ENCODE measurements around the gene RNF8. TPM values are rescaled to one million over a fixed set of nuclear protein-coding genes. Genes with fewer than 3 reads are reported as not detected.

The RNF8 gene
- total RNA-seq, 3 donors from 2014 or later (not counting 1 experiment from before 2014, with no cell fraction given): 11.4 to 18.2 (median 14.0) TPM

DNA sequence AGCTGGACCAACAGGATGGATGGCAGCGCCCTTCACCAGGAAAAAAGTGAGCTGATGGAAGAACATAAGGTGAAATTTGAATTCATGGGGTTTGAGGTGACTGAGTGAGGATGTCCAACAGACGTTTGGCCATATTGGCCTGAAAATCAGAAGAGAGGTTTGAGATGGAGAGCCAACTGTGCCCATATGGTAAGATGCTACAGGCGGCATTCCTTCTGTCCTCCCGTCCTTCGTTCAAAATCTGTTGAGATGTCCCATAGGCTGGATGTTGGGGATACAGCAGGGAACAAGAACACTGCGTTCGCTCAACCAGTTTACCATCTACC is 78.8 kb downstream of the RNF8 start:
- peak overlapping the region; percentile 55 for H3K4me3 ChIP-seq (ENCODE audit: low read length)
- TF ChIP-seq, protein P1, sequence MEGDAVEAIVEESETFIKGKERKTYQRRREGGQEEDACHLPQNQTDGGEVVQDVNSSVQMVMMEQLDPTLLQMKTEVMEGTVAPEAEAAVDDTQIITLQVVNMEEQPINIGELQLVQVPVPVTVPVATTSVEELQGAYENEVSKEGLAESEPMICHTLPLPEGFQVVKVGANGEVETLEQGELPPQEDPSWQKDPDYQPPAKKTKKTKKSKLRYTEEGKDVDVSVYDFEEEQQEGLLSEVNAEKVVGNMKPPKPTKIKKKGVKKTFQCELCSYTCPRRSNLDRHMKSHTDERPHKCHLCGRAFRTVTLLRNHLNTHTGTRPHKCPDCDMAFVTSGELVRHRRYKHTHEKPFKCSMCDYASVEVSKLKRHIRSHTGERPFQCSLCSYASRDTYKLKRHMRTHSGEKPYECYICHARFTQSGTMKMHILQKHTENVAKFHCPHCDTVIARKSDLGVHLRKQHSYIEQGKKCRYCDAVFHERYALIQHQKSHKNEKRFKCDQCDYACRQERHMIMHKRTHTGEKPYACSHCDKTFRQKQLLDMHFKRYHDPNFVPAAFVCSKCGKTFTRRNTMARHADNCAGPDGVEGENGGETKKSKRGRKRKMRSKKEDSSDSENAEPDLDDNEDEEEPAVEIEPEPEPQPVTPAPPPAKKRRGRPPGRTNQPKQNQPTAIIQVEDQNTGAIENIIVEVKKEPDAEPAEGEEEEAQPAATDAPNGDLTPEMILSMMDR (IDR thresholded peaks at IDR 0.05): no peak
- 23% methylated on average over 5 of the region's 7 CpGs for WGBS (ENCODE audit: insufficient coverage)

DNA sequence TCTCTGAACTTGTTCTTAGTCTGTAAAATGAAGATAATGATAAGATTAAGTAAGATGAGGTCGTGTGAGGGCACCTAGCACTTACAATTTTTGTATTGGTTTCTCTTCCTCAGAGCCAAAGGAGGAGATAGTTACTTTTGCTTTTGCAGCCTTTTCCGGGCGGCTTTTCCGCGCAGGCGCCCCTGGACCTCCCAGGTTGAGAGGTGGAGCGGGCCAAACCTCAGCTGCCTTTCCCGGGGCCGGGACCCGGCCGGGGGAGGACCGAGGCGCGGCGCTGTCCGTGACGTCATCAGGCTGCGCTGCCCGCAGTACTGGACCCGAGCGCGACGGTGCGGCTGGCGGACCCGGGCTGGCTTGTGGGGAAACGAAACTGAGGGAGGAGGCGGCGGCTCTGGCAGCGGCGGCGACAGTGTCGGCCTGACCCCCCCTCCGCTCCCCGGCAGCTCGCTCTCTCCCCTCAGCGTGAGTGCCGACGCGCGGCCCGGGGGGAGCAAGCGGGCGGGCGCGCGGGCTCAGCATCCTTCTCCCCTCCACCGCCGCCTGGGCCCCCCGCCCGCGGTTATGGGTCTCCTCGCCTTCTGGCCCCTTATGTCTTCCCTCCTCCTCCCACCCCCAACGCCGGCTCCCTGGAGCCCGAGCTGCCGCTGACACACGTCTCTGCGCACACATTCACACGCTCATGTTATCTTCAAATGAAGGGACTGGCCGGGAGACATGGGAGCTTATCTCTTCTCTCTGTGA is 79.3 kb downstream of the RNF8 start, which contains the start of gene CMTR1:
Gene CMTR1 (plus strand): TSS at position 306 of the 741 bp plus-strand sequence. CDS start 2,409 bp downstream, outside the sequence.
- Mint-ChIP-seq H3K4me1 (peaks cover 31 to 42% of the 10 kb centered on the region in 2 donors), H3K27ac (peak within 1 kb of the TSS; percentile 80 to 85), H3K36me3 (peaks cover 8% of the 10 kb centered on the region), H3K27me3 (ENCODE audit: low read depth in 2 of 2) (peaks cover 6 to 13% of the 10 kb centered on the region in 2 donors), H3K9me3 (no peaks in the 10 kb centered on the region), H3K4me3 (peak within 1 kb of the TSS; percentile 76)
- ATAC-seq (peak; percentile 85 to 94 (median 88)), DNase-seq (peak; percentile 96 to 98)
- WGBS (ENCODE audit: insufficient coverage): under 1% methylated on average over 61 of the region's 61 CpGs
- peaks cover 18% of the 10 kb centered on the region for H3K4me1 ChIP-seq (ENCODE audit: control insufficient read depth, insufficient read depth, low read length)
- H3K9me3 ChIP-seq (ENCODE audit: control insufficient read depth, insufficient read depth, low read length): no peaks in the 10 kb centered on the region
- intact Hi-C loops (cut with micrococcal nuclease): loop anchor here (2.0 to 5.0 kb wide), 3 partner anchors 52 to 84 kb away; no protein-coding TSS in a partner anchor
- H3K36me3 ChIP-seq (ENCODE audit: control insufficient read depth, insufficient read depth, low read length): peaks cover 23% of the 10 kb centered on the region
- H3K27ac ChIP-seq (ENCODE audit: low read length): peak within 1 kb of the TSS; percentile 82
- H3K27me3 ChIP-seq (ENCODE audit: control insufficient read depth, insufficient read depth, low read length): no peaks in the 10 kb centered on the region
- TF ChIP-seq, protein P1 (IDR thresholded peaks at IDR 0.05): no peak
- H3K4me3 ChIP-seq (ENCODE audit: low read length): peak within 1 kb of the TSS; percentile 55

More for the DNA sequence above, 78.8 kb downstream of the RNF8 start:
- Histone ChIP-seq H3K36me3 (ENCODE audit: control insufficient read depth, insufficient read depth, low read length) (peaks cover 19% of the 10 kb centered on the region), H3K27me3 (ENCODE audit: control insufficient read depth, insufficient read depth, low read length) (no peaks in the 10 kb centered on the region), H3K9me3 (ENCODE audit: control insufficient read depth, insufficient read depth, low read length) (no peaks in the 10 kb centered on the region), H3K4me1 (ENCODE audit: control insufficient read depth, insufficient read depth, low read length) (peaks cover 18% of the 10 kb centered on the region), H3K27ac (ENCODE audit: low read length) (peak overlapping the region; percentile 82)
- Mint-ChIP-seq H3K27me3 (ENCODE audit: low read depth in 2 of 2) (peaks cover 11 to 18% of the 10 kb centered on the region in 2 donors), H3K27ac (peak overlapping the region; percentile 80 to 85), H3K4me1 (peaks cover 26 to 37% of the 10 kb centered on the region in 2 donors), H3K4me3 (peak overlapping the region; percentile 76), H3K36me3 (peaks cover 2% of the 10 kb centered on the region), H3K9me3 (no peaks in the 10 kb centered on the region)
- intact Hi-C loops (cut with micrococcal nuclease): loop anchor here (2.0 to 5.0 kb wide), 3 partner anchors 52 to 85 kb away; no protein-coding TSS in a partner anchor
- no peak for ATAC-seq
- DNase-seq: no peak

DNA sequence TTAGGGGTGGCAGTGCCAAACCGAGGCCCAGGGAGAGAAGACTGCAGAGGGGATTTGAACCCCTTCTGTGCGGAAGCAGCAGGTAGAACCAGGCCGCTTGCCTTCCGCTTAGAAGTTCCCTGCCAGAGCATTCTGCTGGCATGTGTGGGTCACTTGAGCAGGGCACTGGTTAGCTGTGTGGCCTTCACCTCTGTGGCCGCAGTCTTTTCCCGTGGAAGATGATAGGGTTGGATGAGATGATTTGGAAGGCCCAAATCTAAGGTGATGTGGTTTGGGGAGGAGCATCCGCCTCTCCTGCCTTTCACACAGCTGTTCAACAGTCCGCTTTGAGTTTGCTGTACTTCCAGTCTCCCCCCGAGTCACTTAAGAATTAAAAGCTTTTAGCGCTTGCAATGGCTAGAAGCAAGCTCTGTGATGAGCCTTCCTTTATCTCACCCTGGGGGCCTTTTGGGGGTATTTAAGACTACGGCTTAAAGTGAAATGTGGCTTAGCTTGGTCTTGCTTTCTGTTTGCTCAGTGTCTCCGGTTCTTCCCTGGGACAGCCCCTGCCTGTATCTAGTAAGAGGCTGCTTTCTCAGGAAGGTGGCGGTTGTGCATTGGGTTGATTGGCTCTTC is 80.0 kb downstream of the RNF8 start:
- TF ChIP-seq, protein P1 (IDR thresholded peaks at IDR 0.05): no peak
- Mint-ChIP-seq H3K36me3 (peaks cover 8% of the 10 kb centered on the region), H3K27ac (peak overlapping the region; percentile 80 to 85), H3K4me3 (peak overlapping the region; percentile 76), H3K27me3 (ENCODE audit: low read depth in 2 of 2) (peaks cover 3 to 6% of the 10 kb centered on the region in 2 donors), H3K4me1 (peaks cover 34 to 42% of the 10 kb centered on the region in 2 donors), H3K9me3 (no peaks in the 10 kb centered on the region)
- intact Hi-C loops (cut with micrococcal nuclease): loop anchor here (2.0 to 5.0 kb wide), 3 partner anchors 53 to 84 kb away; no protein-coding TSS in a partner anchor
- H3K4me1 ChIP-seq (ENCODE audit: control insufficient read depth, insufficient read depth, low read length): peaks cover 18% of the 10 kb centered on the region
- H3K27ac ChIP-seq (ENCODE audit: low read length): peak overlapping the region; percentile 82
- 9% methylated on average over 12 of the region's 13 CpGs for WGBS (ENCODE audit: insufficient coverage)
- peak; percentile 7 to 58 (median 20) for ATAC-seq
- H3K4me3 ChIP-seq (ENCODE audit: low read length): peak overlapping the region; percentile 55
- peak in 1 of 2 donors; percentile 65 for DNase-seq
- H3K9me3 ChIP-seq (ENCODE audit: control insufficient read depth, insufficient read depth, low read length): no peaks in the 10 kb centered on the region
- H3K27me3 ChIP-seq (ENCODE audit: control insufficient read depth, insufficient read depth, low read length): no peaks in the 10 kb centered on the region
- peaks cover 26% of the 10 kb centered on the region for H3K36me3 ChIP-seq (ENCODE audit: control insufficient read depth, insufficient read depth, low read length)

Measured in natural killer cell (primary cell).